DOHH2 (cell line): ENCODE measurements around the gene ALPK1.

Experiments used
- H3F3A ChIP-seq: fragments of 200-600 bp; sonication (generic), shearing (Covaris generic); 2 replicates; pipeline ENCODE4 v1.6.0; 2016; ENCODE audit warnings: antibody characterized with exemption, mild to moderate bottlenecking; ENCODE audit not compliant: control insufficient read depth, insufficient read depth
- H3K27ac ChIP-seq: fragments of 200-600 bp; sonication (generic); 2 replicates; pipeline ENCODE4 v1.5.1; 2014; ENCODE audit warnings: low read depth, mild to moderate bottlenecking, low read length, moderate library complexity
- H3K27me3 ChIP-seq: fragments of 200-600 bp; sonication (generic); 2 replicates; pipeline ENCODE4 v1.6.1; 2014; ENCODE audit warnings: mild to moderate bottlenecking, low read length, mixed read lengths; ENCODE audit not compliant: control insufficient read depth
- H3K36me3 ChIP-seq: fragments of 200-600 bp; sonication (generic); 2 replicates; pipeline ENCODE4 v1.6.1; 2014; ENCODE audit warnings: mild to moderate bottlenecking, low read length, moderate library complexity, mixed read lengths; ENCODE audit not compliant: control insufficient read depth
- H3K4me1 ChIP-seq: fragments of 200-600 bp; sonication (generic); 2 replicates; pipeline ENCODE4 v1.6.1; 2014; ENCODE audit warnings: mild to moderate bottlenecking, low read length, mixed read lengths; ENCODE audit not compliant: control insufficient read depth
- H3K4me2 ChIP-seq: fragments of 200-600 bp; sonication (generic); 2 replicates; pipeline ENCODE4 v1.6.0; 2014; ENCODE audit warnings: mild to moderate bottlenecking, low read length, moderate library complexity
- H3K4me3 ChIP-seq: fragments of 200-600 bp; sonication (generic); 2 replicates; pipeline ENCODE4 v1.5.1; 2014; ENCODE audit warnings: mild to moderate bottlenecking, low read length, mixed read lengths
- H3K79me2 ChIP-seq: fragments of 200-600 bp; sonication (generic); 2 replicates; pipeline ENCODE4 v1.6.1; 2014; ENCODE audit warnings: mild to moderate bottlenecking, low read length, mixed read lengths; ENCODE audit not compliant: control insufficient read depth
- H3K9me2 ChIP-seq: fragments of 200-600 bp; sonication (generic); replicated peaks from 2 replicates; pipeline ENCODE4 v1.6.1; 2014; ENCODE audit warnings: mild to moderate bottlenecking, low read length, mixed read lengths; ENCODE audit not compliant: control insufficient read depth
- H3K9me3 ChIP-seq: fragments of 200-600 bp; sonication (generic); 2 replicates; pipeline ENCODE4 v1.6.1; 2014; ENCODE audit warnings: antibody characterized with exemption, low read length, mixed read lengths; ENCODE audit not compliant: control insufficient read depth, insufficient read depth
- H4K20me1 ChIP-seq: fragments of 200-600 bp; sonication (generic); 2 replicates; pipeline ENCODE4 v1.6.0; 2014; ENCODE audit warnings: low read depth, mild to moderate bottlenecking, antibody characterized with exemption, low read length, moderate library complexity; ENCODE audit not compliant: control insufficient read depth, insufficient read depth
- CTCF ChIP-seq: fragments of 200-600 bp; sonication (generic); IDR thresholded peaks from one replicate; pipeline ENCODE4 v1.5.1; 2014; ENCODE audit warnings: antibody characterized with exemption, mild to moderate bottlenecking, low read depth, low read length; ENCODE audit not compliant: poor library complexity, severe bottlenecking
- EZH2phosphoT487 ChIP-seq: fragments of 200-600 bp; sonication (generic); IDR thresholded peaks from 2 replicates; pipeline ENCODE4 v1.6.1; 2017; ENCODE audit warnings: borderline replicate concordance, mild to moderate bottlenecking, antibody characterized with exemption, low read length, moderate library complexity, mixed read lengths

The ALPK1 gene

DNA sequence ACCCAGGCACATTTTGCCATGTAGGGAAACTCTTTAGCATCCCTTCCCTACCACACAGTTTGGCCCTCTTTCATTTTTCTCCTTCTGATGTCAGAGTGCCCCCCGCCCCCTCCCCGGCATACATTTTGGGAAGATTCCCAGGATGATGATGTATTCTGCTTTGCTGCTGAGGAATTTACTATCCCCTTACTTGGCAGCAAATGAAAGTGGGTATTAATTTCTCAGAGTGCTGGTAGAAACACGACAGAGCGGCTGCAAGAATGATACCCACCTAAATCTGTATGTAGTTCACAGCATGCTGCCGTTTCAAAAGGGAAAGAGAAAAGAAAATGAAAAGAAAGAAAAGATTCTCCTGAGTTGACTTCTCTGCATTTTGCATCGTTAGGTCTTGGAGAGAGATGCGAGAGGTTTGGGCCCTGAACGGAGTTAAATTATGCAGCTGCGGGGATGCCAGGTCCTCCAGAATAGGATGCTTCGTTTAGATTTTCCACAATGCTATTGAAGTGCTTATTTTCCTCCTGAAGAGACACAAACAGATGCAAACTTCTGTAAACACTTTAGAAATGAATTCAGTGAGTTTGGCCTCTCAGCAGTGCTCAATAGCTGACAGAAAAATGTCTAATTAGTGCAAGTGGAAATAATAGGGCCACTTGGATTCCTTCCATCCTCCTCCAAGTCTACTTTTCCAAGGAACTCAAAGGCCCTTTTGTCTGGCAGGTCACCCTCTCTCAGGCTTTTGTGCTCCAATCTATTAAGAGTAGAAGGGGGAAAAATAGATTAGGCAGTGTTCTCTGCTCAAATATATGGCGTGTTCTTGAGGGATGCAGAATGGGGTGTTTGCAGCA lies 106.2 kb downstream of the ALPK1 start:
- Histone ChIP-seq H3K9me3 (no peaks in the 10 kb centered on the region), H3K27ac (no peak overlapping the region), H3K4me3 (no peak overlapping the region), H3K36me3 (no peaks in the 10 kb centered on the region), H3K4me2 (no peak overlapping the region), H3F3A (no peaks in the 10 kb centered on the region), H3K79me2 (no peaks in the 10 kb centered on the region), H3K27me3 (no peaks in the 10 kb centered on the region), H3K4me1 (no peaks in the 10 kb centered on the region), H4K20me1 (no peaks in the 10 kb centered on the region), H3K9me2 (no peaks in the 10 kb centered on the region)
- TF ChIP-seq EZH2phosphoT487 (no peak), CTCF (no peak)

- Histone ChIP-seq H3F3A (no peaks in the 10 kb centered on the region), H3K9me3 (no peaks in the 10 kb centered on the region)
Observed at GRCh38 chr4:112410364-112410763, 113.2 kb downstream of the ALPK1 start.

GRCh38 chr4:112410804-112411203 lies 113.6 kb downstream of the ALPK1 start:
- H3K27ac ChIP-seq, result no peak overlapping the region
- H4K20me1 ChIP-seq, result no peaks in the 10 kb centered on the region
- H3K9me2 ChIP-seq, result no peaks in the 10 kb centered on the region
- no peaks in the 10 kb centered on the region for H3K4me1 ChIP-seq
- H3F3A ChIP-seq, result no peaks in the 10 kb centered on the region
- no peaks in the 10 kb centered on the region for H3K36me3 ChIP-seq
- no peaks in the 10 kb centered on the region for H3K9me3 ChIP-seq
- H3K4me2 ChIP-seq, result no peak overlapping the region
- TF ChIP-seq CTCF, result no peak
- no peak for TF ChIP-seq EZH2phosphoT487
- H3K79me2 ChIP-seq, result no peaks in the 10 kb centered on the region
- no peak overlapping the region for H3K4me3 ChIP-seq
- H3K27me3 ChIP-seq, result no peaks in the 10 kb centered on the region

More at GRCh38 chr4:112410364-112410763, 113.2 kb downstream of the ALPK1 start:
- Histone ChIP-seq H3K27me3 (no peaks in the 10 kb centered on the region), H3K27ac (no peak overlapping the region), H3K36me3 (no peaks in the 10 kb centered on the region), H4K20me1 (no peaks in the 10 kb centered on the region), H3K4me2 (no peak overlapping the region), H3K79me2 (no peaks in the 10 kb centered on the region), H3K9me2 (no peaks in the 10 kb centered on the region), H3K4me1 (no peaks in the 10 kb centered on the region), H3K4me3 (no peak overlapping the region)
- TF ChIP-seq EZH2phosphoT487 (no peak), CTCF (no peak)
